H1 (cell line): ENCODE results near the gene WNT7A.

Source experiments
- CEBPB ChIP-seq: IDR thresholded peaks from 2 replicates; pipeline ENCODE4 v1.6.1; 2012; ENCODE audit warnings: low read depth, low read length
- MAFK ChIP-seq: IDR thresholded peaks from 2 replicates; pipeline ENCODE4 v1.6.1; 2012; ENCODE audit warnings: low read depth, mild to moderate bottlenecking, improper control_type of control experiment, low read length
- RFX5 ChIP-seq: IDR thresholded peaks from 2 replicates; pipeline ENCODE4 v1.6.1; 2011; ENCODE audit warnings: low read depth, low read length, improper control_type of control experiment, borderline replicate concordance
- RXRA ChIP-seq: IDR thresholded peaks from 2 replicates; pipeline ENCODE4 v1.6.1; 2011; ENCODE audit warnings: low read depth, mild to moderate bottlenecking, low read length, moderate library complexity; ENCODE audit not compliant: insufficient read depth
- SUZ12 ChIP-seq: fragments of 200-600 bp; sonication (generic); IDR thresholded peaks from 2 replicates; pipeline ENCODE4 v1.6.1; 2012; ENCODE audit warnings: mild to moderate bottlenecking, inconsistent platforms, low read length, moderate library complexity, mixed read lengths
- TF ChIP-seq, protein P1 (sequence below), 3 experiments: IDR thresholded peaks; 1 replicate in 2 of 3; 2 replicates in 1 of 3; pipeline versions ENCODE4 v1.5.1 to v1.6.1; 2011; ENCODE audit warnings: low read length in 3 of 3, mild to moderate bottlenecking in 3 of 3, inconsistent platforms in 2 of 3, low read depth in 1 of 3, moderate library complexity in 1 of 3; ENCODE audit not compliant: insufficient read depth in 1 of 3; ENCODE audit errors: control extremely low read depth in 1 of 3

DNA sequence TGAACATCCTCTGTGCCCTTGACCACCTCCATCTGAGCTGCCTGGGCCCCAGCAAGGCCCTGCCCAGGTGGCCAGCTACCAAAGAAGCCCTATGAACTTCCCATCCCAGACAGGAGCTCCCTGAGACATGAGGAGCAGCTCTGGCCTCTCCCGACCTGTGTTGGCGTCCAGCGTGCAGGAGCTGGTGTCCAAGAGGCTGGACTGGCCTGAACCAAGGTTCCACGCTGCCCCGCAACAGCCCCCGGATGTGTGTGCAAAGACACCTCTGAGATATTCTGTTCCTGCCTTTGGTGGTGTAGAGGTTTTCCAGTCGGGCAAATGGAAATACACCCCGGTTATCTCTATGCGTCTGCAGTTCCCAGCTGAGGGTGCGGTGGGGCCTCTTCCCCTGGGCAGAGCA is 42.1 kb downstream of the WNT7A start:
- no peak for TF ChIP-seq CEBPB
- TF ChIP-seq RXRA: no peak
- TF ChIP-seq RFX5: no peak
- TF ChIP-seq, protein P1, sequence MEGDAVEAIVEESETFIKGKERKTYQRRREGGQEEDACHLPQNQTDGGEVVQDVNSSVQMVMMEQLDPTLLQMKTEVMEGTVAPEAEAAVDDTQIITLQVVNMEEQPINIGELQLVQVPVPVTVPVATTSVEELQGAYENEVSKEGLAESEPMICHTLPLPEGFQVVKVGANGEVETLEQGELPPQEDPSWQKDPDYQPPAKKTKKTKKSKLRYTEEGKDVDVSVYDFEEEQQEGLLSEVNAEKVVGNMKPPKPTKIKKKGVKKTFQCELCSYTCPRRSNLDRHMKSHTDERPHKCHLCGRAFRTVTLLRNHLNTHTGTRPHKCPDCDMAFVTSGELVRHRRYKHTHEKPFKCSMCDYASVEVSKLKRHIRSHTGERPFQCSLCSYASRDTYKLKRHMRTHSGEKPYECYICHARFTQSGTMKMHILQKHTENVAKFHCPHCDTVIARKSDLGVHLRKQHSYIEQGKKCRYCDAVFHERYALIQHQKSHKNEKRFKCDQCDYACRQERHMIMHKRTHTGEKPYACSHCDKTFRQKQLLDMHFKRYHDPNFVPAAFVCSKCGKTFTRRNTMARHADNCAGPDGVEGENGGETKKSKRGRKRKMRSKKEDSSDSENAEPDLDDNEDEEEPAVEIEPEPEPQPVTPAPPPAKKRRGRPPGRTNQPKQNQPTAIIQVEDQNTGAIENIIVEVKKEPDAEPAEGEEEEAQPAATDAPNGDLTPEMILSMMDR (IDR thresholded peaks at IDR 0.05; ENCODE audit: control extremely low read depth in 1 of 3, insufficient read depth in 1 of 3, low read depth in 1 of 3, low read length in 3 of 3): no peak
- TF ChIP-seq MAFK: no peak
- TF ChIP-seq SUZ12: no peak
